ENCODE measurements around the gene HAS3.

- TF ChIP-seq, protein P1, sequence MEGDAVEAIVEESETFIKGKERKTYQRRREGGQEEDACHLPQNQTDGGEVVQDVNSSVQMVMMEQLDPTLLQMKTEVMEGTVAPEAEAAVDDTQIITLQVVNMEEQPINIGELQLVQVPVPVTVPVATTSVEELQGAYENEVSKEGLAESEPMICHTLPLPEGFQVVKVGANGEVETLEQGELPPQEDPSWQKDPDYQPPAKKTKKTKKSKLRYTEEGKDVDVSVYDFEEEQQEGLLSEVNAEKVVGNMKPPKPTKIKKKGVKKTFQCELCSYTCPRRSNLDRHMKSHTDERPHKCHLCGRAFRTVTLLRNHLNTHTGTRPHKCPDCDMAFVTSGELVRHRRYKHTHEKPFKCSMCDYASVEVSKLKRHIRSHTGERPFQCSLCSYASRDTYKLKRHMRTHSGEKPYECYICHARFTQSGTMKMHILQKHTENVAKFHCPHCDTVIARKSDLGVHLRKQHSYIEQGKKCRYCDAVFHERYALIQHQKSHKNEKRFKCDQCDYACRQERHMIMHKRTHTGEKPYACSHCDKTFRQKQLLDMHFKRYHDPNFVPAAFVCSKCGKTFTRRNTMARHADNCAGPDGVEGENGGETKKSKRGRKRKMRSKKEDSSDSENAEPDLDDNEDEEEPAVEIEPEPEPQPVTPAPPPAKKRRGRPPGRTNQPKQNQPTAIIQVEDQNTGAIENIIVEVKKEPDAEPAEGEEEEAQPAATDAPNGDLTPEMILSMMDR (IDR thresholded peaks at IDR 0.05; ENCODE audit: low read length), result peak; percentile 73
- no peak for TF ChIP-seq EZH2phosphoT487 (IDR thresholded peaks at IDR 0.05; ENCODE audit: low read length)
- TF ChIP-seq EZH2 (optimal IDR thresholded peaks at IDR 0.05; ENCODE audit: low read depth, low read length), result no peak
Observed at GRCh38 chr16:69112285-69113129, 7.1 kb downstream of the HAS3 start.

All from MM.1S (cell line).